Uterus (tissue), 2 donors: ENCODE results near the gene IGSF3.

ENCODE experiments used
- POLR2A ChIP-seq, 2 donors: fragments of 450-650 bp; IDR thresholded peaks; one replicate each; pipeline ENCODE4 v1.6.1; 2016; ENCODE audit warnings: antibody characterized with exemption in 2 of 2, mild to moderate bottlenecking in 1 of 2, moderate library complexity in 1 of 2
- TF ChIP-seq, protein P1 (sequence below), 4 experiments: fragments of 200-600 bp in 2 of 4; fragments of 450-650 bp in 2 of 4; sonication (generic) in 2 of 4; IDR thresholded peaks; one replicate each; pipeline ENCODE4 v1.5.1; 2016 to 2019; ENCODE audit warnings: antibody characterized with exemption in 4 of 4, mild to moderate bottlenecking in 2 of 4, moderate library complexity in 1 of 4

DNA sequence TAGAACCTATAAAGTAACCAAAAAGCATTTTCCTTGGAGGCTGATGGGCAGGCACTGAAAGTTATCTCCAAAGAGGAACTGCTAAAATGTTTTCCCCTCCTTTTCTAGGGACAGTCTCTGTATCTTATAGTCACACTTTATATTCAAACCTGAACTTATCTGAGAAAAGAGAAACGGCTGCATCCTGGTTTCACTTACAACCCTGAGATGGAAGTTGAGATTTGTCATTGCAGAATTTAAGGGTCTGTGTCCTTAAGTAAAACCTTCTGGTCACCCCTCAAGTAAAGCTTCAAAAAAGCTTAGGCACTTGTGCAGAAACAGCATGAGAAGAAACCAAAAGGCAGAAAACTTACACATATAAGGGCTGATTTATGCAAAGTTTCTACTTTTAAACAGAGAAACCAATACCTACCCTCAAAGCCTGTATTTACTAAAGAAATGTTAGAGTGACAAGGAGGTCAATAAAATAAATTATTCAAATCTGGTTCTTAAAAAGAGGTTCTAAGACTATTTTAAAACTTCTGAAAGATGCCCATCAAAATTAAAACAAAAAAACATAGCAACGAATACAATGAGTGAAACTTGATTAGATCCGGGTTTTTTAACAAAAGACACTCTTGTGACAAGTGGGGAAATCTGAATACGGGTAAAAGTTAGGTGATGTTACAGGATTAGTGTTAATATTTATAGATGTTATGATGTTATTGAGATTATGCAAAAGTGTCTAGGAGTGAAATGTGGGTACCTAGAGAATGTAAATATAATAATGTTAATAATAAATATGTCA, 106.6 kb downstream of the IGSF3 start:
- TF ChIP-seq, protein P1, sequence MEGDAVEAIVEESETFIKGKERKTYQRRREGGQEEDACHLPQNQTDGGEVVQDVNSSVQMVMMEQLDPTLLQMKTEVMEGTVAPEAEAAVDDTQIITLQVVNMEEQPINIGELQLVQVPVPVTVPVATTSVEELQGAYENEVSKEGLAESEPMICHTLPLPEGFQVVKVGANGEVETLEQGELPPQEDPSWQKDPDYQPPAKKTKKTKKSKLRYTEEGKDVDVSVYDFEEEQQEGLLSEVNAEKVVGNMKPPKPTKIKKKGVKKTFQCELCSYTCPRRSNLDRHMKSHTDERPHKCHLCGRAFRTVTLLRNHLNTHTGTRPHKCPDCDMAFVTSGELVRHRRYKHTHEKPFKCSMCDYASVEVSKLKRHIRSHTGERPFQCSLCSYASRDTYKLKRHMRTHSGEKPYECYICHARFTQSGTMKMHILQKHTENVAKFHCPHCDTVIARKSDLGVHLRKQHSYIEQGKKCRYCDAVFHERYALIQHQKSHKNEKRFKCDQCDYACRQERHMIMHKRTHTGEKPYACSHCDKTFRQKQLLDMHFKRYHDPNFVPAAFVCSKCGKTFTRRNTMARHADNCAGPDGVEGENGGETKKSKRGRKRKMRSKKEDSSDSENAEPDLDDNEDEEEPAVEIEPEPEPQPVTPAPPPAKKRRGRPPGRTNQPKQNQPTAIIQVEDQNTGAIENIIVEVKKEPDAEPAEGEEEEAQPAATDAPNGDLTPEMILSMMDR (IDR thresholded peaks at IDR 0.05) = no peak
- no peak for TF ChIP-seq POLR2A (IDR thresholded peaks at IDR 0.05)
